Tibial nerve (tissue), 3 donors: Measurements from ENCODE around the gene ALPP.

Source experiments
- CTCF ChIP-seq, 5 experiments: fragments of 200-600 bp in 3 of 5; fragments of 450-650 bp in 2 of 5; sonication (generic) in 3 of 5; IDR thresholded peaks; one replicate each; pipeline ENCODE4 v1.5.1; 2016 to 2019; ENCODE audit warnings: antibody characterized with exemption in 5 of 5, mild to moderate bottlenecking in 3 of 5, moderate library complexity in 2 of 5
- POLR2A ChIP-seq, 2 donors: fragments of 450-650 bp; IDR thresholded peaks; one replicate each; pipeline ENCODE4 v1.6.1; 2017; ENCODE audit warnings: antibody characterized with exemption in 2 of 2, mild to moderate bottlenecking in 2 of 2, moderate library complexity in 2 of 2

DNA sequence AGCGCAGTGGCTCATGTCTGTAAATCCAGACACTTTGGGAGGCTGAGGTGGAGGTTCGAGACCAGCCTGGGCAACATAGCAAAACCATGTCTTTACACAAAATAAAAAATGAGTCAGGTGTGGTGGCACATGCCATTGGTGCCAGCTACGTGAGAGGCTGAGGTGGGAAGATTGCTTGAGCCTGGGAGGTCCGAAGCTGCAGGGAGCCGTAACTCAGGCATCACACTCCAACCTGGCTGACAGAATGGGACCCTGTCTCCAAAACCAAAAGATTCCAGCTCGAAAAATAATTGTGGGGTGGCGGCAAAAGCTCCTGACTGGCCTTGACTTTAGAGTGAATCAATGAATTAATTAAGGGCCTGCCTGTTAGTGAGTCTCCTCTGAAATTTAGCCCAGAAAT lies 1.2 kb upstream of the ALPP start:
- TF ChIP-seq CTCF (IDR thresholded peaks at IDR 0.05) (no peak), POLR2A (IDR thresholded peaks at IDR 0.05) (no peak)
